Measurements from ENCODE around the gene CRAT.

Gene CRAT

DNA sequence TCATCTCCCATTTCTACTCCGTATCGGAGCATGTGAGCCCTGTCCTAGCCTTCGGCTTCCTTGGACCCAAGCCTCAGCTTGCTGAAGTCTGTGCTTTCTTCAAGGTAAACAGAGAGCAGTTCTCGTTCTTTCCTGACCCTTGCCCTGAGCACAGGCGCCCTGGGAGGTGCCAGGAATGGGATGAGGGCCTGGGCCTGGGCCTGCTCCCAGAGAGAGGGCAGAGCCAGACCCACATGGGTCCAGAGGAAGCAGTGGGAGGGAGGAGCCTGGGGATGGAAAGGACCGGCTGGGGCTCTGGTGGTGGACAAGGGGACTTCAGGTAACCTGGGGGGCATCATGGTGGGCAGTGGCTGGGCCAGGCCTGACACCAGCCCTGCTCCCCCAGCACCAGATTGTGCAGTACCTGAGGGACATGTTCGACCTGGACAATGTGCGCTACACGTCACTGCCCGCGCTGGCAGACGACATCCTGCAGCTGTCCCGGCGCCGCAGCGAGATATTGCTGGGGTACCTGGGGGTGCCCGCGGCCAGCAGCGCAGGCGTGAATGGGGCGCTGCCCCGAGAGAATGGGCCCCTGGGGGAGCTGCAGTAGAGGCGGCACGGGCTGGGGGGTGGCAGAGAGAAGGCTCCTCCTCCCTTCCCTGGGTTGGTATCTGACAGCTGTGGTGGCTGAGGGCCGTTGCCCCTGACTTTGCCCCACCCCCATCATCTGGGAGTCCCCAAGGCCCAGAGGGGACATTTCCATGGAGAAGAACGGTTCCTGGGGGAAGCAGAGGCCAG is 40.5 kb downstream of the CRAT start:
- Mint-ChIP-seq H3K9me3 (no peaks in the 10 kb centered on the region), H3K4me1 (peaks cover 4% of the 10 kb centered on the region), H3K27ac (peak overlapping the region; percentile 77), H3K36me3 (ENCODE audit: low read depth) (peaks cover 20% of the 10 kb centered on the region), H3K4me3 (no peak overlapping the region), H3K27me3 (ENCODE audit: low read depth, poor library complexity) (peaks cover 5% of the 10 kb centered on the region)
- no peak for DNase-seq
- TF ChIP-seq, protein P1, sequence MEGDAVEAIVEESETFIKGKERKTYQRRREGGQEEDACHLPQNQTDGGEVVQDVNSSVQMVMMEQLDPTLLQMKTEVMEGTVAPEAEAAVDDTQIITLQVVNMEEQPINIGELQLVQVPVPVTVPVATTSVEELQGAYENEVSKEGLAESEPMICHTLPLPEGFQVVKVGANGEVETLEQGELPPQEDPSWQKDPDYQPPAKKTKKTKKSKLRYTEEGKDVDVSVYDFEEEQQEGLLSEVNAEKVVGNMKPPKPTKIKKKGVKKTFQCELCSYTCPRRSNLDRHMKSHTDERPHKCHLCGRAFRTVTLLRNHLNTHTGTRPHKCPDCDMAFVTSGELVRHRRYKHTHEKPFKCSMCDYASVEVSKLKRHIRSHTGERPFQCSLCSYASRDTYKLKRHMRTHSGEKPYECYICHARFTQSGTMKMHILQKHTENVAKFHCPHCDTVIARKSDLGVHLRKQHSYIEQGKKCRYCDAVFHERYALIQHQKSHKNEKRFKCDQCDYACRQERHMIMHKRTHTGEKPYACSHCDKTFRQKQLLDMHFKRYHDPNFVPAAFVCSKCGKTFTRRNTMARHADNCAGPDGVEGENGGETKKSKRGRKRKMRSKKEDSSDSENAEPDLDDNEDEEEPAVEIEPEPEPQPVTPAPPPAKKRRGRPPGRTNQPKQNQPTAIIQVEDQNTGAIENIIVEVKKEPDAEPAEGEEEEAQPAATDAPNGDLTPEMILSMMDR (IDR thresholded peaks at IDR 0.05), result no peak

DNA sequence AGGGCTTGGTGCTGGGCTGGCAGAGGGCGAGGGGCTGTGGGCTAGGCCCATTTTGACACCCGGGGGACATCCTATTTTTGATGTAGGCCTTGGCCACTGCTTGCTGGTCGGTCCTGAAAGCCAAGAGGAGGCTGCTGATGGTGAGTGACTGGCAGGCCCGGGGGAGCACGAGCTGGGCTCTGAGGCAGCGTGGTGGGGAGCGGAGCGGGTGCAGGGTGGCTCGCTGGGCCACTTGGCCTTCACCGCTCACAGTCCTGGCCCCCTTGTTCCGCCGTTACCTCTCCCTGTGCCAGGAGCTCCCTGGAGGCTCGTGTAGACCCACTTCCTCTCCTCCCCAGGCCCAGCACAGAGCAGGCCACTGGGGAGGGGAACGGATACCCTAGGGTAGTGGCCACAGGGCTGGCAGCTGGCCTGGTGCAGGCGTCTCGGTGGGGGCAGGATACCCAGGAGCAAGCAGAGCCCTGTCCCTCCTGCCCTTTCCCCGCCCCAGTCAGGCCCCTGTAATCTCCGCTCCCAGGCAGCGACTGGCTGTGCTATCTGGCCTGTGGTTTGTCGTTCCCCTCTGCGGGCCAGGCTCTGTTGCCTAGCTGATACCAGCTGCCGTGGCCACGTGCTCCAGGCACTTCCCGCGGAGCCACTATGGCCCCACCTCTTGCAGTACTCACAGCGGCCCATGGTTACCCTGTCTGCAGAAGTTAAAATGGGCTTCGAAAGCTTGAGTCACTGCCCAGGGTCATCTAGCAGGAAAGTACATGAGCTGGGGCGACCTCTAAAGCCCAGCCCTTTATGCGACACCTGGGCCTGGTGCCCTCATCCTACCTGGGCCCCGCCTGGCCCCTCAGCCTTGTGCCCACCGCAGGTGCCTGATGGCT is 41.4 kb downstream of the CRAT start:
- TF ChIP-seq, protein P1 (IDR thresholded peaks at IDR 0.05), result no peak
- DNase-seq, result no peak
- peaks cover 4% of the 10 kb centered on the region for H3K4me1 Mint-ChIP-seq
- peaks cover 20% of the 10 kb centered on the region for H3K36me3 Mint-ChIP-seq (ENCODE audit: low read depth)
- H3K4me3 Mint-ChIP-seq, result no peak overlapping the region
- no peak overlapping the region for H3K27ac Mint-ChIP-seq
- H3K9me3 Mint-ChIP-seq, result no peaks in the 10 kb centered on the region
- peaks cover 5% of the 10 kb centered on the region for H3K27me3 Mint-ChIP-seq (ENCODE audit: low read depth, poor library complexity)

DNA sequence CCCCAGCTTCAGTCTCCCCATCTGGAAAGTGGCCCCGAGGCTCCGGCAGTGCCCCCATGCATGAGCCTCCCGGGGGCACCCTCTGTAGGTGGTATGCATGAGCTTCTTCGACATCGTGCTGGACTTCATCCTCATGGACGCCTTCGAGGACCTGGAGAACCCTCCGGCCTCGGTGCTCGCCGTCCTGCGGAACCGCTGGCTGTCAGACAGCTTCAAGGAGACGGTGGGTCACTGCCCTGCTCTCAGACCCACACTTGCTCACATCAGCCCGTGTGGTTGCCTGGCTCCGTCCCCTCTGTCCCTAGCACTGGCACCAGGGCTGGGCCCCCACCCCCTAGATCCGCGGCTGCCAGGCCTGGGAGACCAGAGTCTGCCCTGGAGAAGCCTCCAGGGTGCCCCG is 42.5 kb downstream of the CRAT start:
- Mint-ChIP-seq H3K4me3 (no peak overlapping the region), H3K27me3 (ENCODE audit: low read depth, poor library complexity) (peaks cover 3% of the 10 kb centered on the region), H3K36me3 (ENCODE audit: low read depth) (peaks cover 27% of the 10 kb centered on the region), H3K27ac (no peak overlapping the region), H3K4me1 (peaks cover 4% of the 10 kb centered on the region), H3K9me3 (no peaks in the 10 kb centered on the region)
- DNase-seq, result no peak
- TF ChIP-seq, protein P1 (IDR thresholded peaks at IDR 0.05), result no peak

DNA sequence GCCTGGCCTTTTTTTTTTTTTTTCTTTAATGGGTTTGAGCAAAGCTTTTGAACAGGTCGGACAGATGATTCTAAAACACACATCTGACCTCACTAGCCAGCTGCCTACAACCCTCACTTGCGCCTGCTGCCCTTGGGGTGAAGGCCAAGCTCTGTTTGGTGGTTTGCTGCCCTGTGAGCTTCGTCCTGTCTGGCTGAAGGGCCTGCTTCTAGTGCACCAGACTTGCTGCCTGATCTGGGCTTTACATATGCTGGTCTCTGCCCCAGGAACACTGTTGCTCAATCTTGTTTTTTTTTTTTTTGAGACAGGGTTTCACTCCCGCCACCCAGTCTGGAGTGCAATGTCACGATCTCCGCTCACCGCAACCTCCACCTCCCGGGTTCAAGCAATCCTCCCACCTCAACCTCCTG is 46.1 kb downstream of the CRAT start:
- peaks cover 31% of the 10 kb centered on the region for H3K36me3 Mint-ChIP-seq (ENCODE audit: low read depth)
- H3K4me1 Mint-ChIP-seq, result no peaks in the 10 kb centered on the region
- TF ChIP-seq, protein P1 (IDR thresholded peaks at IDR 0.05), result no peak
- H3K27ac Mint-ChIP-seq, result peak overlapping the region; percentile 51
- H3K9me3 Mint-ChIP-seq, result no peaks in the 10 kb centered on the region
- no peak overlapping the region for H3K4me3 Mint-ChIP-seq
- no peak for DNase-seq
- no peaks in the 10 kb centered on the region for H3K27me3 Mint-ChIP-seq (ENCODE audit: low read depth, poor library complexity)

DNA sequence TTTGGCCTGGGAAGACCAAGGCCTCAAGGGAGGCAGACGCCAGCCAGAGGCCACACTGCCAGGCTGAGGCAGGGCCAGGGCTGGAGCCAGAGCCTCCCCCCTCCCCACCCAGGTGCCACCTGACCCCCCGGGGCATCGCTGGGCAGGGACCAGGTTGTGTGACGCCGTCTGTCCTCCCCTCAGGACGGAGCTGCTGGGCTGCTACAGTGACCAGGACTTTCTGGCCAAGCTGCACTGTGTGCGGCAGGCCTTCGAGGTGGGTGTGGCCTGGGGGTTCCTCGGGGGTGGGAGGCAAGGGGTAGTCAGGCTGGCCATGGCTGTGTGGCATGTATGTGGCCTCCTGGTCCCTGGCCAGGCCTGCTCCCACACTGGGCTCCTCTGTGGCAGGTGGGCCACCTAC is 47.5 kb downstream of the CRAT start:
- no peaks in the 10 kb centered on the region for H3K27me3 Mint-ChIP-seq (ENCODE audit: low read depth, poor library complexity)
- peaks cover 23% of the 10 kb centered on the region for H3K36me3 Mint-ChIP-seq (ENCODE audit: low read depth)
- no peak for DNase-seq
- H3K4me1 Mint-ChIP-seq, result no peaks in the 10 kb centered on the region
- TF ChIP-seq, protein P1 (IDR thresholded peaks at IDR 0.05), result no peak
- no peak overlapping the region for H3K27ac Mint-ChIP-seq
- H3K4me3 Mint-ChIP-seq, result no peak overlapping the region
- H3K9me3 Mint-ChIP-seq, result no peaks in the 10 kb centered on the region

Data from nephron progenitor cell (in vitro differentiated cells).